GM19240 (cell line): Measurements from ENCODE around the gene MIOS.
A peak's percentile ranks its signal among the peaks of the same experiment; 100 is the strongest.

ENCODE experiments used
- DNase-seq: peaks from one replicate; pipeline ENCODE4 v3.0.0; 2011; ENCODE audit warnings: low spot score; ENCODE audit not compliant: insufficient read length

Gene MIOS

DNA sequence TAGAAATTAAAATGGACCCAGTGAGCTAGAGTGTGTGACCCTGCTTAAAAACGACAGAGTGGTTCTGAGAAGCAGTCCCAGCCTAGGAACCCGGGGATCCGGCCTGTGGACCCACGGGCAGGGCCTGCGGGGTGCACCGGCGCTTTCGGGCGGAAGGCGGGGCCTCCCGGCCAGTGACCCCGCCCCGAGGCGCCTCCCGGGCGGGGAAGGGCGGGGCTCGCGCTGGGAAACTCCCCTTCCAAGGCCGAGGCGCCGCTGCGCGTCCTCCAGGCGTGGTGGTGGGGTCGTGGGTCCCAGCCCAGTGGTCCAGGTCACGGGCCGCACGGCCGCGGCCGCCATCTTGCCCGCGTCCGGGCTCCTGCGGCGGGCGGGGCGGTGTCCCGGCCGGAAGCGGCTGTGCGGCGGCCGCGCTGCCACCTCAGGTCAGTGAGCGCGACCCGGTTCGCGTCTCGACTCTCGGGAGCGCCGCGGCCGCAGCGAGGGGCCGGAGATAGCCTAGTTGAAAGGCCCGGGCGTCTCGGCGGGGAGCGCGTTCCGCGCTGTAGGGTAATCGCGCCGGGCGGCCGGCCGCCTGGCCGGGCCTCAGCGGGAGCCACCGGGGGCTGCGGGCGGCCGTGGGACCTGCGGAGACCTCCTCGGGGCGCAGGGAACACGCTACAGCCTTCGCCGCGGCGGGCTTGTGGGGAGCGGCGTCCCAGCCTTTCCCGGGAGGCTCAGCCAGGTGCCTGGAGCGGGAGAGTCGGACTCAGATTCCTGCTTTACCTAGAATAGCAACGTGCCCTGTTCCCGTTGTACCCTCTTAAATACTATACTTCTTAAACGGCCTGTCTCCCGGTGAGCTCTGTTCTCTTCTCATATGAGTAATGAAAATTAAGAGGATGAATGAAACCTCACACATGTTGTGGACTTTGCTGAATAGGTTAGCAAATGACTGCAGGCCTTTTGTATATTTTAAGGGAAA is at the start of gene MIOS:
Gene MIOS, plus strand, starts transcription at position 234 of the 961 bp plus-strand sequence. CDS start 5,592 bp downstream, outside the sequence.
- peak; percentile 61 for DNase-seq

DNA sequence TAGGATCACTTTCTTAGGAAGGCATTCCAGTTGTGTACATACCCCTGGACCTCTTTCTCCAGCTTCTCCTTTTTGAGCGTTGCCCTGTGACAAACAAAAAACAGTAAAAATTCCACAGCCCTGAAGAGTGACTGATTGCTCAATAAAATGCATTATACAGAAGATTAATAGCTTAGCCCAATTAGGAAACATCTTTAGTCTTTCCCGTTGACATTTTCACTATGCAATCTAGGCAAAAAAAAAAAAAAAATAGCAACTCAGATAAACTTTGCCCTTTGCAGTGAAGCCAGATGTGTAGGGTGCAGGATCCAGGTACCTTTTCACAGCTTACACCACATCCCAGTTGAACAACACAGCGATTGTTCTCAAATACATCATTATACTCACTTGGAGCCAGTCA is 48.9 kb upstream of the MIOS start:
- DNase-seq: no peak

DNA sequence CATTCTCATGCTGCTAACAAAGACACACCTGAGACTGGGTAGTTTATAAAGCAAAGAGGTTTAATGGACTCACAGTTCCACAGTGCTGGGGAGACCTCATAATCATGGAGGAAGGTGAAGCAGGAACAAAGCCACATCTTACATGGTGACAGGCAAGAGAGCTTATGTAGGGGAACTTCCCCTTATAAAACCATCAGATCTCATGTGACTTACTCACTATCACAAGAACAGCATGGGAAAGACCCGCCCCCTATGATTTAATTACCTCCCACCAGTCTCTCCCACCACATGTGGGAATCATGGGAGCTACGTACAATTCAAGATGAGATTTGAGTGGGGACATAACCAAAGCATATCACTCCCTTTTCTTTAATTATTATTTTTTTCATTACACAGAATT is 47.6 kb upstream of the MIOS start:
- DNase-seq: no peak

DNA sequence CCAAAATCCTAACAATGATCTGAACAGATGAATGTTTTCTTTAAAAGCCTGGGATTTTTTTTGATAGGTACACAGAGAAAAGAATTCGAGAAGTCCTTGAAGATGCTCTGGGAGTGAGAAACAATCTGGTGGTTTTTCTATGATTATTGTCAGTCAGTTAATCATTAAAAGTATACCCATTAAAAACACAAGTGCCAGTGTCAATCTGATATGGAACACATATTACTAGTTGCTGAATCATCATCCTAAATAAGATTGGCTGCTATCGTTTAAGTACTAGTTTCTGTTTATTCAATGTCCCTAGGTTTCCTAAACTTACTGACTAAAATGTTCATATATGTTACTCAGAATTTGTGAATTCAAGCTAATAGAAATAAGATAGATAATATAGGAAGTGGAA is 47.2 kb upstream of the MIOS start:
- DNase-seq: no peak

DNA sequence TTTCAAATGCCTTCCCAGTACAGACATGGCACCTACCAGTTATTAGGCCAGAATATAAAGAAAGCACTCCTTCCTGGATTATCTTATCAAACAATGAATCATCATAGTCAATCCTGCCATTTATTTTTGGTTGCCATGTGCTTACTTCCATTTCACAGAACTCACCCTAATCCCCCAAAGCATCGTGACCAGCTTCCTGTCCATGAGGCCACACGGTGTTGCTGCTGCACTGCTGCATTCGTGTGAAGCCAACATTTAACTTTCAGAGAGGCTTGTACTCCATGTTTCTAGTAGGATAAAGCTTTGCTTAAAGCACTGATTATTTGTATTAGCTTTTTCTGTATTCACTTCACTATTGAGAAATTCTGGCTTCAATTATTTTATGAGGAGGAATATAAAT is 45.4 kb upstream of the MIOS start:
- no peak for DNase-seq

DNA sequence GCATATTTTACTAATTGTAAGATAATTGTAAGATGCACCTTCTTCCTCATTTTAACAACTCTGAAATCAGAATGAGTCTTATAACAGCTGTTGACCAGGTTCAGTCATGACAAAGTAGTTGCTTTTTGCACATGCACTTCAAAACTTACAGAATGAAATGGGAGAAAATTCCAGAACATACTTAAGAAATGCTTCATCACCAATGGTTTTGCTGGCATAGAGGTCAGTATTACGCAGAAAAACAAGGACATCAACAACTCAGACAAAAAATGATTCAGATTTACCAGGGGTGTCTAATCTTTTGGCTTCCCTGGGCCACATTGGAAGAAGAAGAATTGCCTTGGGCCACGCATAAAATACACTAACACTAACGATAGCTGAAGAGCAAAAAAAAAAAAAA is 44.3 kb upstream of the MIOS start:
- DNase-seq: no peak

DNA sequence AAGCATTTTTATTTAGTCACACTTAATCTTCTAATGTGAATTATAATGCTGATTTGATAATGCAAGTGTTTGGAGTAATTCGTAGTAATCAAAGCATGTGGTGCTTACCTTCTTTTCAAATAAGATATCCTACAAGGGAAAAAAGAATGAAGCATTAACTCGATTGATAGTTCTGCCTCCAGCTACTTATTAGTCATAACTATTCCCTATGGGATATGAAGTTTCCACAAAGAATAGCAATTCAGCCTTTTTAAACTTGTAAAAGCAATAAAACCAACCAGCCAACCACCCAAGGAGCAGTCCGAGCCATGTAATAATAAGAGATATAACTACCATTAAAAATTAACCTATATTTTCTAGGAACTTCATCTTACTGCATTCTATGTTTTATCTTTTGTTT is 42.6 kb upstream of the MIOS start:
- no peak for DNase-seq

DNA sequence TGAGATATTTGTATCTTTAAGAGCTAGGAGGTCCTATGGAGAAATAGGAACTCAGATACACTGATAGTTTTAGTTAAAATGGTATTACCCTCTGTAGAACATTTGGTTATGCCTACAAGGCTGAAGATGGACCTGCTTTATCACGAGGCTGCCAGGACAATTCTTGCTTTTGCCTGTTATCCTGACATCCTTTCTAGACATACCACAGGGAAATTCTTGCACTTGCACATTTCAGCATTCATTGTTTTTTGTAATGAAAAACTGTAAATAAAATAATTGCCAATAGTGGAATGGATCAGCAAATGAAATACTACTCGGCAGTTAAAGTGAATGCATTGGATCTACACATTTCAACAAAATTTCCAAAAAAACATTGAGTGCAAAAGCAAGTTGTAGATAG is 40.7 kb upstream of the MIOS start:
- no peak for DNase-seq

DNA sequence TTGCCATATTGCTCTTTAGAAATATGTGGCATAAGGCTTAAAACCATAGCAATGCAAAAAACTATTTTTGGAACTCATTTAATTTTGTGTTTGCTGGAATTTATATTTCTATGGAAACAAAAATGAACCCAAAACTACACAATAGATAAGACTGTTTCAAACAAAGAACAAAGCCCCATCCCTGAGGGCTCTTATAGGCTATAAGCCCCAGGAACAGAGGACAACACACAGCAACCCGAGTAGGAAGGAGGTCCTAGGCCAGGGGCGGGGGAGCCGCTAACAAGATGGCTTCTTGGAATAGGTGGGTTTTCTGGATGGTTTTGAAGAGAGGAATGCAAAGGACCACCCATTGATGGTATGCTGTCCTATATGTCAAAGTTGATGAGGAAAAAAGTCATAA is 39.6 kb upstream of the MIOS start:
- no peak for DNase-seq

DNA sequence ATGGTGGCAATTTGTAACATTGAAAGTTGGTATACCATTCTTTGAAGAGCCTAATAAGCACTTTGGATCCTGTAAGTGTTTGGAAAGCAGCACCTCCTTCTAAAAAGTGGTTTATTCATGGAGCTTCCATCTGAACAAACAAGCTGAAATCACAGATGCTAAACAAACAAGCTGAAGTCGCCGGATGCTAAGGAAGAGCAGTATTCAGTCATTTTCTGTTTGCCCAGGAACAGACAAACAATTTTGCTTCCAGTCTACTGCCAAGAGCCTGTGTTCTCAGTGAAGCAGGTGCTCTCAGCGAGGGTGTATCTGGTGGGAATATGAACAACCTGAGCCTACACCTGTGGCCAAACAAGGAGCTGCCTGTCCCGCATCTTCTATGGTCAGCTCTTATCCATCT is 37.4 kb upstream of the MIOS start:
- no peak for DNase-seq

DNA sequence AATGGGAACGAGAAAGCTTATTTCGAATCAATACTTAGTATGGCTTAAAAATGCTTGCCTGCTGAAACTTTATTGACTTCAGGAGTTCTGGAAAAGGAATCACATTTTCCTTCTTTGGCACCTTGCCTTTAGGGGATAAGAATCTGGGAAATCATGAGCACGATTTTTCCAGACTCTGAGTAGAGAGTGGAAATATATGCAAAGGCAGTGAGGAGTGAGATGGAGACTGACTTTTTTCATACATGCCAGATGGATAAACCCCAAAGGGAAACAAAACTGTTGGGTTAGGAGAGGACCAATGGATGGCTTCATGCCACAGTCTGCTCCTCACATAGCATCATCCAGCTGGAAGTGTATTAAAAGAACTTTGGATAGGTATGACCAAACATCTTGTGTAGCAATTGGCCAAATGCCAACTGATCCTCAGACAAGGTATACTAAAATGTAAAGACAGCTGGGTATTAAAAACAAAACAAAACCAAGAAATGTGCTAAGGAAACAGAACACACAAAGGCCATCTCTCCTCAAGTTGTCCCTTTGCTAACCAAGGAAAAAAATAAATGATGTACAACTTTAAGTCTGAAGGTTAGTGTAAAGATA is 32.8 kb upstream of the MIOS start:
- no peak for DNase-seq

DNA sequence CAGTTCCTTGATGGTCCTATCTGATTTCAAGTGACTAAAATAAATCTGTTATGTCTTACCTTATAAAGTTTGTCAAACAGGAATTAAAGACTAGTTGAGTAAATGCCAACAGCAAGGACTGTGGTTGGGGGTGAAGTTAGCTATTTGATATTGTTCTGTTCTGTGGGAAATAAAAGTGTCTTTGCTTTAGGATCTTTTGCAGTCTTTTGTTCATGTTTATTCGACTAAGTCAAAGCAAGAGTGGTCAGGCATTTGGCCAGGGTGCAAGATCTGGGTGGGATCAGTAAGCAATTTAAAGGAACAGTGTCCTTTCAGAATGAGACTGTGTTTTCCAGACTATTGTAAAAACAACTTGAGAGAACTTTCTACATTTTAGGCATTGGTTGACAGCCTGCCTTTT is 31.0 kb upstream of the MIOS start, which contains the start of gene COL28A1:
Gene COL28A1, minus strand, starts transcription at position 183 of the 400 bp plus-strand sequence. CDS start 2,998 bp downstream, outside the sequence.
- DNase-seq: no peak

DNA sequence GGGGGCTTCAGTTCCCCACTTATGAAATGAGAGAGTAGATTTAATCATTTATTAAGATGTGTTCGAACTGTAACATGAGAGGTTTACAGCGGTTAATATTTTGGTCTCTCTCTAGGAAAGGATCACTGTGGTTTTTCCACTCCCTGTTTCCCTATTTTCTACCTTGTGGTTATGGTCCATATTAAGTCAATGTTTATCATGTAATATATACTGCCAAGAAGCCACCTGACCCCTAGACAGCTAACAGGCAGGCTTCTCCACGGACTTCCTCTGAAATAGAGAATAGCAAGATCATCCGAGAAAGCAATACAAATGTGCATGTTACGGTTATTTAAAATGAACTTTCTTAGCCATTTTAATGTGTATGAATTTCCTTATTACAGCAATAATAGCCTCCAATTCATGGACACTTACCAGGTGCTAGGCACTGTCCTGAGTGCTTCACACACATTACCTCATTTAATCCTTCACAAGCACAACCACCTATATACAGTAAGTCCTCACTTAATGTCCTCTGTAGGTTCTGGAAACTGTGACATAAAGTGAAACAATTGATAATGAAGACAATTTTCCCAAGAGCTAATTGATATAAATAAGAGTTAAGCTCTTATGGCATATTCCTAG is 30.2 kb upstream of the MIOS start:
- DNase-seq: no peak

DNA sequence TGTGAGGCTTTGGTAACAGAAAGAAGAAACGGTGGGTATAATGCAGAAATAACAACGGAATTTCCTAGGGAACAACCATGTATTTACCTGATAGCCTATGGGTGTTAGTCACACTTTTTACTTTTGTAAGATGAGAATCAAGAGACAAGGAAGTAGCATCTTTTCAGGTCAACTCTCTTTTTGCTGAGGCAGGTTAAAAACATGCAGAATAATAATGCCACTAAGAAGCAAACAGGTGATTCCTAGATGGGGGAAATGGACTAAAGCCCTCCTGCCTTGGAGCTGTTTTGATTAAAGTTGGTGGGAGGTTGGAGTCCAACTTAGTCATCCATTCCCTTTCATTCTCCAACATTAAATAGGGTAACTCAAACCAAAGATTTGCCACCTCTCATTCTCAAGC is 29.0 kb upstream of the MIOS start:
- DNase-seq: no peak

DNA sequence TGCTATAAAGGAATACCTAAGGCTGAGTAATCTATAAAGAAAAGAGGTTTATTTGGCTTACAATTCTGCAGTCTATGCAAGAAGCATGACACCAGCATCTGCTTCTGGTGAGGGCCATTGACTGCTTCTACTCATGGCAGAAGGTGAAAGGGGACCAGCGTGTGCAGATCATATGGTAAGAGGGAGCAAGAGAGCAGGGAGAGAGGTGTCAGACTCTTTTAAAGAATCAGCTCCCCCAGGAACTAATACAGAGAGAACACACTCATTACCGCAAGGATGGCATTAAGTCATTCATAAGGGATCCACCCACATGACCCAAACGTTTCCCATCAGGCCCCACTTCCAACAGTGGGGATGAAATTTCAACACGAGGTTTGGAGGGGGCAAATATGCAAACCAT is 27.5 kb upstream of the MIOS start:
- no peak for DNase-seq

DNA sequence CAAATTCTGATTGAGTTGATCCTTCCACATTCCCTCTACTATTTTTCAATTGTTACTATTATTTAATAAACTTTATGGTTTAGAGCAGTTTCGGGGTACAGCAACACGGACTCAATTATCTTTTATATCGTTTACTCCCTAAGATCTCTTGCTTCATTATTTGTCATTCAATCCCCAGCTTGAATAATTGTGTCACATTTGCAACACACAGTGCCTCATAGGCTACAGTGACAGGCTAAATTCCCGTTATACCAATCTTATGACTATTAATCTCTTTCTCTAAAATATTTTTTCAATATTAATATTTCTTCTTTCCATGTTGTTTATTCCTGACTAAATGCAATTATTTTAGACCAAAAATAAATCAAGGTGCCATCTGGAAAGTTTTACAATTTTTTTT is 27.0 kb upstream of the MIOS start:
- no peak for DNase-seq

DNA sequence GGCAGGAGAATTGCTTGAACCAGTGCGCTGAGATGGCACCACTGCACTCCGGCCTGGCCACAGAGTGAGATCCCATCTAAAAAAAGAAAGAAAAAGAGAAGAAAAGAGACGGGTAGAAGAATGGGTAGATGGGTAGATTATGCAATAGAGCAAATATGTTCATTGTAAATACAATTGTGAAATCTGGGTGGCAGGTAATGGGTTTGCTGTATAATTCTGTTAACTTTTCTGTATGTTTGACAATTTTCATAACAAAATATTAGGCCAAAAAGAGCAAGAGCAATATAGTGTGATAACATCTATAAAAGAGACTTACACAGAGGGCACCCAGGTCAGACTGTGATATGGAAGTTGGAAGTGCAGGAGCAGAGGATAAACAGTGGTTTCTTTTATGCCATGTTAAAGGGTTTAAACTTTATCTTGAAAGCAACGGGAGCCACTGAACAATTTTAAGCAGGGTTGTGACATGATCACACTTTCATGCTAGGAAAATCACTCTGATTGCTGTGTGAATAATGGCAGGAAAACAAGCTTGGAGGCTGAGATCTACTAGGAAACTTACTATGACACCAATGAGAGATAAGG is 24.3 kb upstream of the MIOS start:
- DNase-seq: no peak

DNA sequence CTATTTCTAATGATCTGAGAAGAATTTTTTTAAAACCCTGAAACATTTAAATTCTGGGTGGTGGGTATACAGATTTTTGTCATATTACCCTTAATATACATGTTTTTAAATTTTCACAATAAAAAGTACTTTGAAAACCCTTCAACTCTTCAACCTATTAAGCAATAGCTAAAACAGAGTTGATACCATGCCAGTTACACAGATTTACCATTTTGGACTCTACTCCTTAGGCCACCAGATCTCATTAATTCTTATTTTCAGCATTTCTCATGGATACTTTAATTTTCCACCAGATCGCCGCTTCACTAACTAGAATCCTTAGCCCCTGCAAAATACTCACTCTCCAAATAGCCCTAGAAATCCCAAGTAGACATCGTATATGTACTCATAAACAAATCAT is 18.3 kb upstream of the MIOS start:
- DNase-seq: no peak

DNA sequence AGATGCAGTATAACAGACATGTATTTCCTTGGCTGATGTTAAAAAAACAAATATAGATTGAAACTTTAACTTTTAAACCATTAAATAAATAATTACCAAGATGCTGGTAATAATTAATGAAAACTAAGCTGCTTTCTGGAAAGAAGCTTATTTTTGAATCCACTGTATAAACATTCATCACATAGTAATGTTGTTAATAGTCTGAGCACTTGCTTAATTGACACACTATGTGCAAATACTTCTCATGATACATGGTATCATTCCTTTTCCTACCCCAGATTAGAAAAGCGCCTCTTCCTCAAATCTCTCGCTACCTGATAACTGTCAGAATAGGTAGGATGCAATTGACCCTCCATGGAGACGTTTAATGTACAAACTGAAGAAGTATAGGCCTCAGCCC is 16.0 kb upstream of the MIOS start:
- DNase-seq: no peak

DNA sequence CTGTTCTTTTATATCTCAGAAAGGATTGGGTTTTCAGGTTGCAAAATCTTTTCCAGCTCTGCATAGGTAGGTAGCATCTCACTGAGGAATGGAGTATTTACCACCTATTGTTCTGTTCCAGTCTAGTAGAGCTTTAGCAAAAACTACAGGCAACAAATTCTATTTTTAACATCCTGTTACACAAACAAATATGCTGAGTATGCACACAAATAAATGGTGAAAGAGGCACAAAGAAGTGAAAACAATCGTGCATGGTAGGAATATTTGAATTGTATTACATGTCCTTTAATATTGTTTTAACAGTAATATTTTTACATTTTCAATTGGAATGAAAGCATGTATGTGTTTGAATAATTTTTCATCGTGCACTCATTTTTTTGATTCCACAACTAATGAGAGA is 14.5 kb upstream of the MIOS start:
- DNase-seq: no peak

DNA sequence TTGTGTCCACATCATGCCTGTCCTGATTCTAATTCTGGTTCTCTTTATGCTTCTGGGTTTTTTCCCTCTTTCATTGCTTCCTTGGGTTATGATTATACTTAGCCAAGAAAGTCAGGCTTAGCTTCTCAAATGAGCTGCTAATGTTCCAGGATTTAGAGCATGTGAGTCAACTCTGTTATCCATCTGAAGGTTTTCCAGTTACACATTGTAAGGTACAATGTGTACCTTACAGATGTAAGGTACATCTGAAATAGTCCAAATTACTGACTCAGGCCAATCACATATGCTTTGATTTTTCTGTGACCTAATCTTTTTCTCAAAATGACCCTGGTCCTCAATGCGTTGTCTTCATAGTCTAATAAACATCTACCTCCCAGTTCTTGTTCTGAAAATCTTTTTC is 13.3 kb upstream of the MIOS start:
- no peak for DNase-seq

DNA sequence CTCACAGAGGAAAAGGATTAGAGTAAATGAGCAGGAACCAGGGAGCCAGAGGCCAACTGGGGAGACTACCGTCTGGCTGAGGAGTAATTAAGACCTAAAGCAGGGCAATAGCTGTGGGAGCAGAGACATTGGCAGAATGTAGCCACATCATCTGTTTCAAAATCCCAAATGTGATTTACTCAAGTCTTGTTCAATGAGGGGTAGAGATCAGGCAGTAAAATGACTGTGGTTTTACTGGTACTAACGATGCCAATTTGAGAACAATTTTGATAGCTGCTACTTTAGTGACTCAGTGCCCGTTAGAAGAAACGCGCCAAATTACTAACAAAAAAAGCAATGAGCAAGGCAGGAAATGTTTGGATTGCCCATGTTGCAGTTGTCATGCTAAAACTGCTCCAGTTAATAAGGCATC is 12.7 kb upstream of the MIOS start:
- DNase-seq: no peak
